Left ventricle myocardium inferior (tissue), 1 donor: Measurements from ENCODE around the gene TRIO. TPM values are rescaled to one million over a fixed set of nuclear protein-coding genes. Genes with fewer than 3 reads are reported as not detected.
A peak's percentile ranks its signal among the peaks of the same experiment; 100 is the strongest.
"Not testable (repeated sequence)": the region's sequence is repeated elsewhere in the genome, so short reads cannot be mapped to it uniquely, and the experiment has no call there.

Experiments
- DNase-seq: peaks from one replicate; pipeline ENCODE4 v3.0.0-alpha.2; 2020
- H3K27ac ChIP-seq: fragments of 200-600 bp; replicated peaks from 2 replicates; pipeline ENCODE4 v1.8.0; 2021
- H3K27me3 ChIP-seq: fragments of 200-600 bp; 2 replicates; pipeline ENCODE4 v1.8.0; 2021; ENCODE audit warnings: low read depth
- H3K36me3 ChIP-seq: fragments of 200-600 bp; 2 replicates; pipeline ENCODE4 v1.8.0; 2021
- H3K4me1 ChIP-seq: fragments of 200-600 bp; 2 replicates; pipeline ENCODE4 v1.8.0; 2021
- H3K4me3 ChIP-seq: fragments of 200-600 bp; 2 replicates; pipeline ENCODE4 v1.8.0; 2021; ENCODE audit warnings: mild to moderate bottlenecking, moderate library complexity
- H3K9me3 ChIP-seq: fragments of 200-600 bp; replicated peaks from 2 replicates; pipeline ENCODE4 v1.8.0; 2021
- intact Hi-C: fragments of 100-400 bp; cut with micrococcal nuclease; formaldehyde crosslinking; loops from one replicate; pipeline ENCODE4 v1.11.0; 2022
- long read RNA-seq: library from polyadenylated mRNA; unstranded; transcript quantifications from one replicate; pipeline ENCODE4 v2.0.0, GENCODE V29; 2021
- total RNA-seq: library from RNA; stranded (reverse); fragmentation: NEBNext Ultra II Directional; extraction: Animal tissue kit (Norgen Biotek cat#: 25700); gene quantifications from one replicate; pipeline ENCODE4 v1.2.1, GENCODE V29; 2021
- TF ChIP-seq, protein P1 (sequence below): fragments of 200-600 bp; IDR thresholded peaks from 2 replicates; pipeline ENCODE4 v1.8.0; 2021; ENCODE audit warnings: antibody characterized with exemption, mild to moderate bottlenecking, borderline replicate concordance
- donor health status: DM: no; HTN: yes; CAD: no; lungs with severe emphysema.

The TRIO gene
- 52.8 TPM for total RNA-seq
- long read RNA-seq, partial matches to known transcripts = 5 of 10 reads
- long read RNA-seq, other reads (novel, unspliced or antisense) = 5 of 10 reads

DNA sequence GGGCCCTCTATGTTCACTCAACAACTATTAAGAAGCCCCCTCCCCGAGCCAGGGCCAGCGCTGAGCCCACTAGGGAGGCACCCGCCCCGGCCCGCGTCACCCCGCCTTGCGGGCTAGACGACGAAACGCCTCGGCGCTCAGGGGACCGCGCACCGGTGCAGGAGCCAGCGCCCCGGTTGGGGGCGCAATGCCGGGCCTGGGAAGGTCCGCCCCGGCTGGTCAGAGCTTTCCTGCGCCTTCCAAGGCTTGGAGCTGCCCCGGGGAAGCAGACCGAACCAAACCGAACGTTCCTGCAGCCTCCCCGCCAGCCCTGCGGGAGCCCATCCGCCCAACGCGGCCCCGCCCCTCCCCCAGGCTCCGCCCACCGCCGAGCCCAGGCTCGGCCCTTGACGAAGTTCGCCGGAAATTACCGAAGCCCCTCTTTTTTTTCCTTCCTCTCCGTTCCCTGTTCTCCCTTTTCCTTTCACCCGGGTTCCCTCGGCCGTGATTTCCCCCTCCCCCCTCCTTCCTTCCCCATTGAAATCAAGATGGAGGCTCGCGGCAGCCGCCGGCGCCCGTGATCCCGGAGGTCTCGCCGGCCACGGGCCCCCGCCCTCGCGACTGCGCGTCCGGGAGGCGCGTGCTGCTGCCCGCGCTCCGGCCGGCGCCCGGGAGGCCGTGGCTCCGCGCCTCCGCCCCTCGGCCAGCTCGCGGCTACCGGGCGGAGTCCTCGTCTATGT lies at the start of gene TRIO:
Gene TRIO (plus strand): TSS at position 516 of the 719 bp plus-strand sequence. CDS start 384 bp downstream, outside the sequence.
- no peaks in the 10 kb centered on the region for H3K27me3 ChIP-seq
- peak; percentile 90 for DNase-seq
- no peaks in the 10 kb centered on the region for H3K9me3 ChIP-seq
- peak within 1 kb of the TSS; percentile 96 for H3K27ac ChIP-seq
- intact Hi-C loops = no loop called here
- peaks cover 61% of the 10 kb centered on the region for H3K4me1 ChIP-seq
- H3K4me3 ChIP-seq = peak within 1 kb of the TSS; percentile 93
- H3K36me3 ChIP-seq = no peaks in the 10 kb centered on the region
- TF ChIP-seq, protein P1, sequence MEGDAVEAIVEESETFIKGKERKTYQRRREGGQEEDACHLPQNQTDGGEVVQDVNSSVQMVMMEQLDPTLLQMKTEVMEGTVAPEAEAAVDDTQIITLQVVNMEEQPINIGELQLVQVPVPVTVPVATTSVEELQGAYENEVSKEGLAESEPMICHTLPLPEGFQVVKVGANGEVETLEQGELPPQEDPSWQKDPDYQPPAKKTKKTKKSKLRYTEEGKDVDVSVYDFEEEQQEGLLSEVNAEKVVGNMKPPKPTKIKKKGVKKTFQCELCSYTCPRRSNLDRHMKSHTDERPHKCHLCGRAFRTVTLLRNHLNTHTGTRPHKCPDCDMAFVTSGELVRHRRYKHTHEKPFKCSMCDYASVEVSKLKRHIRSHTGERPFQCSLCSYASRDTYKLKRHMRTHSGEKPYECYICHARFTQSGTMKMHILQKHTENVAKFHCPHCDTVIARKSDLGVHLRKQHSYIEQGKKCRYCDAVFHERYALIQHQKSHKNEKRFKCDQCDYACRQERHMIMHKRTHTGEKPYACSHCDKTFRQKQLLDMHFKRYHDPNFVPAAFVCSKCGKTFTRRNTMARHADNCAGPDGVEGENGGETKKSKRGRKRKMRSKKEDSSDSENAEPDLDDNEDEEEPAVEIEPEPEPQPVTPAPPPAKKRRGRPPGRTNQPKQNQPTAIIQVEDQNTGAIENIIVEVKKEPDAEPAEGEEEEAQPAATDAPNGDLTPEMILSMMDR = peak; percentile 67

DNA sequence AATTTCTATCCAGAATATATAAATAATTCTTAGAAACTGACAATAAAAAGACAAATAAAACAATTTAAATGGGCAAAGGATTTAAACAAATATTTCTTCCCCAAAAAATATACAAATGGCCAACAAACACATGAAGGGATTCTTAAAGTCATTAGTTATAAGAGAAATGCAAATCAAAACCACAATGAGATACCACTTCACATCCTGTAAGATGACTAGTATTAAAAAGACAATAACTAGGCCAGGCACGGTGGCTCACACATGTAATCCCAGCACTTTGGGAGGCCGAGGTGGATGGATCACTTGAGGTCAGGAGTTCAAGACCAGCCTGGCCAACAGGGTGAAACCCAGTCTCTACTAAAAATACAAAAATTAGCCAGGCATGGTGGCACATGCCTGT lies 45.8 kb upstream of the TRIO start:
- DNase-seq, H3K27ac ChIP-seq, H3K4me3 ChIP-seq, H3K4me1 ChIP-seq, H3K36me3 ChIP-seq, H3K27me3 ChIP-seq, H3K9me3 ChIP-seq: not testable (repeated sequence)
- intact Hi-C loops = loop anchor here (10.0 kb wide), 1 partner anchor 103 kb away; no protein-coding TSS in a partner anchor

DNA sequence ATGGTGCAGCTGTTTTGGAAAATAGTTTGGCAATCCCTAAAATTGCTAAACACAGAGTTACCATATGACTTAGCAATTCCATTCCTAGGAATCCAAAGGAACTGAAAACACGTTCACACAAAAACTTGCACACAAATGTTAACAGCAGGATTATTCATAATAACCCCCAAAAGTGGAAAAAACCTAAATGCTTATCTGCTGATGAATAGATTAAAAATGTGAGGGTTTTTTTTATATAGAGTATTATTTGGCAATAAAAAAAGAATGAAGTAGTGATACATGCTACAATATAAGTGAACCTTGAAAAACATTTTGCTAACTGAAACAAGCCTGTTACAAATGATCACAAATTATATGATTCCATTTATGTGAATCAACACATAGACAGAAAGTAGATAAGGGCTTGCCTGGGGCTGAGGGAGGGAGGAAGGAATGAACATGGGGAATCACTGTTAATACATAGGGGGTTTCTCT lies 45.1 kb upstream of the TRIO start:
- TF ChIP-seq, protein P1 = no peak
- intact Hi-C loops = loop anchor here (10.0 kb wide), 1 partner anchor 103 kb away; no protein-coding TSS in a partner anchor
- no peak for DNase-seq
- Histone ChIP-seq H3K4me3 (no peak overlapping the region), H3K36me3 (no peaks in the 10 kb centered on the region), H3K27me3 (no peaks in the 10 kb centered on the region), H3K27ac (no peak overlapping the region), H3K9me3 (peaks cover 6% of the 10 kb centered on the region), H3K4me1 (no peaks in the 10 kb centered on the region)

DNA sequence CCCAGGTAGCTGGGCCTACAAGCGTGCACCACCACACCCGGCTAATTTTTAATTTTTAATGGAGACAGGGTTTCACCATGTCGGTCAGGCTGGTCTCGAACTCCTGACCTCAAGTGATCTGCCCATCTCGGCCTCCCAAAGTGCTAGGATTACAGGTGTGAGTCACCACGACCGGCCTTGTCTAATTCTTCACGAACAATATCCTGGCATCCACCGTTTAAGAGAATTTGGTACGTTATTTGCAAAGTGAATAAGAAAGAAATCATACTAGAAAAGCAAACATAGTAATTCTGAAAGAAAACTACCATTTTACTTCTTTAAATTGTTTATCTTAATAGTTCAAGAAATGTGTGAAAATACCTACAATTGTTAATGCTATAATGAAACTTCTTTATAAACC lies 42.9 kb upstream of the TRIO start:
- Histone ChIP-seq H3K4me1 (no peaks in the 10 kb centered on the region), H3K27me3 (no peaks in the 10 kb centered on the region), H3K27ac (no peak overlapping the region), H3K9me3 (peaks cover 7% of the 10 kb centered on the region), H3K36me3 (no peaks in the 10 kb centered on the region), H3K4me3 (no peak overlapping the region)
- TF ChIP-seq, protein P1 = no peak
- no peak for DNase-seq
- intact Hi-C loops = no loop called here

DNA sequence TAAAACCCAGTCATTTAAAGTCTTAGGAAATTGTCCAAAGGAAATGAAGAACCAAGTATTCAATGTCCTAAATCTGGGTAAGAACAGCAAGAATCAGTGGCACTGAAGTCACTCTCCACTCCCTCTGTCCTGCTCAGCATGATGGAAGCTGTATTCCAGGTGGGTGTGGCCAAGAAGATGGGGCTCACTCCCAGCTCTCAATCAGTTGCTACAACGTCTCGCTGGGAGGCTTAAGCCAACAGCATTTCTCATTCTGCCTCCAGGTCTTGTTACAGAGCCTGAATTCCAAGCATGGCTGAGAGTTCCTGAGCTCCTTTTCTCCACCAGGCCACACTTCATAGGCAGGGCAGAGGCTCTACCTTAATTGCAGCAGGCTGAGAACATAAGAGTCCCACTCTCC lies 41.2 kb upstream of the TRIO start:
- DNase-seq = no peak
- H3K36me3 ChIP-seq = no peaks in the 10 kb centered on the region
- H3K27ac ChIP-seq = no peak overlapping the region
- TF ChIP-seq, protein P1 = no peak
- intact Hi-C loops = no loop called here
- H3K9me3 ChIP-seq = peaks cover 7% of the 10 kb centered on the region
- H3K4me1 ChIP-seq = no peaks in the 10 kb centered on the region
- H3K4me3 ChIP-seq = no peak overlapping the region
- no peaks in the 10 kb centered on the region for H3K27me3 ChIP-seq

DNA sequence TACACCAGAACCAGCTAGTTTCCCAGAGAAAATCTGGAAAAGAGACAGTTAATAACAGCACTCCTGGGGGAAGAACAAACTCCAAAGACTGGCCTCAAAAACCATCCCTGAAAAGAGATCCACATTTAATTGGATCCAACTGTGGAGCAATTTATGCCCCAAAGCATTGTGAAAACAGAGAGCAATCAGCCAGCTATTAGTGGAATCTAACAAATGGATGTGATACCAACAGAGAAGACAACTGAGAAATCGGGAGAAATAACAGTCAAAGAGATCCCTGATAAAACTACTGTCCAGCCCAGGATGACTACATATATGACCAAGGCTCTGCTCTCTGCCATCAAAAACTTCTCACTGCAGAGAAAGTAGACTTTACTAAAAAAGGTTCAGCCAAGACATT lies 40.5 kb upstream of the TRIO start:
- intact Hi-C loops = no loop called here
- DNase-seq = no peak
- no peaks in the 10 kb centered on the region for H3K36me3 ChIP-seq
- H3K4me3 ChIP-seq = no peak overlapping the region
- TF ChIP-seq, protein P1 = no peak
- no peaks in the 10 kb centered on the region for H3K4me1 ChIP-seq
- H3K9me3 ChIP-seq = peaks cover 7% of the 10 kb centered on the region
- no peaks in the 10 kb centered on the region for H3K27me3 ChIP-seq
- H3K27ac ChIP-seq = no peak overlapping the region
